ENCODE data around the gene BICD1.

DNA sequence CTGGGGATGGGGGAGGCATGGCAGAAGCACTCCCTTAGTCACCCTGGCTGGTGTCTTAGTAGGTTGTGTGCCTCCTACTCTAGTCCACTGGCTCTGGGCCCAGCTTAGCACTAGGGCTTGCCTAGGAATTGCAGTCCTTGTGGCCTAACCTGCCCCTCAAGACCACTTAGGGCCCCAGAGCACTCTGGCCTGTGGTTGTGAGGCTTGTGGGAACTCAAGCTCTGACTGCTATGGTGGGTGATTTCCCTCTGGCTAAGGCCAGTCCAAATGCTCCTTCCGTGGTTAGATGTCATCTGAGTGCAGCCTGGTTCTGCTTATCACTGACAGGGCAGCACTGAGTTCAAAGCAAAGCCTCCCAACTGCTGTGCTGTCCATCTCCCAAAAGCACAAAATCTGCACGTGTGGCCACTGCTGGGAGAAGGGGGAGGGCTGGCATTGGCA, 312.9 kb downstream of the BICD1 start:
- TF ChIP-seq, protein P1, sequence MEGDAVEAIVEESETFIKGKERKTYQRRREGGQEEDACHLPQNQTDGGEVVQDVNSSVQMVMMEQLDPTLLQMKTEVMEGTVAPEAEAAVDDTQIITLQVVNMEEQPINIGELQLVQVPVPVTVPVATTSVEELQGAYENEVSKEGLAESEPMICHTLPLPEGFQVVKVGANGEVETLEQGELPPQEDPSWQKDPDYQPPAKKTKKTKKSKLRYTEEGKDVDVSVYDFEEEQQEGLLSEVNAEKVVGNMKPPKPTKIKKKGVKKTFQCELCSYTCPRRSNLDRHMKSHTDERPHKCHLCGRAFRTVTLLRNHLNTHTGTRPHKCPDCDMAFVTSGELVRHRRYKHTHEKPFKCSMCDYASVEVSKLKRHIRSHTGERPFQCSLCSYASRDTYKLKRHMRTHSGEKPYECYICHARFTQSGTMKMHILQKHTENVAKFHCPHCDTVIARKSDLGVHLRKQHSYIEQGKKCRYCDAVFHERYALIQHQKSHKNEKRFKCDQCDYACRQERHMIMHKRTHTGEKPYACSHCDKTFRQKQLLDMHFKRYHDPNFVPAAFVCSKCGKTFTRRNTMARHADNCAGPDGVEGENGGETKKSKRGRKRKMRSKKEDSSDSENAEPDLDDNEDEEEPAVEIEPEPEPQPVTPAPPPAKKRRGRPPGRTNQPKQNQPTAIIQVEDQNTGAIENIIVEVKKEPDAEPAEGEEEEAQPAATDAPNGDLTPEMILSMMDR (IDR thresholded peaks at IDR 0.05; ENCODE audit: borderline replicate concordance, extremely low read depth, low read length, poor library complexity, severe bottlenecking) = no peak
- no peak for TF ChIP-seq EZH2 (IDR thresholded peaks at IDR 0.05; ENCODE audit: borderline replicate concordance, low read depth, low read length, severe bottlenecking)

Data from DND-41 (cell line).